Tibial nerve (tissue), 4 donors: ENCODE data around the gene PTTG1. TPM values are rescaled to one million over a fixed set of nuclear protein-coding genes. Genes with fewer than 3 reads are reported as not detected.

Source experiments
- DNase-seq, 2 donors: peaks; one replicate each; pipeline ENCODE4 v3.0.0-alpha.2; 2019; ENCODE audit warnings: low spot score in 2 of 2
- H3K27ac ChIP-seq, 4 donors: fragments of 200-600 bp; sonication (generic) in 3 of 4; one replicate each; pipeline ENCODE4 v1.5.1; 2017 to 2019; ENCODE audit warnings: mild to moderate bottlenecking in 1 of 4
- H3K27me3 ChIP-seq, 2 donors: fragments of 200-600 bp; sonication (generic) in 1 of 2; one replicate each; pipeline versions ENCODE4 v1.5.1 to v1.6.0; 2017 to 2019
- H3K36me3 ChIP-seq, 3 donors: fragments of 200-600 bp; sonication (generic); one replicate each; pipeline ENCODE4 v1.5.1; 2018 to 2019
- H3K4me1 ChIP-seq, 4 donors: fragments of 200-600 bp; sonication (generic) in 3 of 4; one replicate each; pipeline ENCODE4 v1.5.1; 2017 to 2019
- H3K4me3 ChIP-seq, 4 donors: fragments of 200-600 bp; sonication (generic) in 3 of 4; one replicate each; pipeline ENCODE4 v1.5.1; 2017 to 2019; ENCODE audit warnings: mild to moderate bottlenecking in 1 of 4, moderate library complexity in 1 of 4
- H3K9me3 ChIP-seq, 4 donors: fragments of 200-600 bp; sonication (generic) in 3 of 4; one replicate each; pipeline ENCODE4 v1.5.1; 2017 to 2019
- CTCF ChIP-seq, 5 experiments: fragments of 200-600 bp in 3 of 5; fragments of 450-650 bp in 2 of 5; sonication (generic) in 3 of 5; IDR thresholded peaks; one replicate each; pipeline ENCODE4 v1.5.1; 2016 to 2019; ENCODE audit warnings: antibody characterized with exemption in 5 of 5, mild to moderate bottlenecking in 3 of 5, moderate library complexity in 2 of 5
- EP300 ChIP-seq, 2 donors: sonication (generic); formaldehyde crosslinking; IDR thresholded peaks; one replicate each; pipeline ENCODE4 v1.6.1; 2017; ENCODE audit warnings: antibody characterized with exemption in 2 of 2, mild to moderate bottlenecking in 1 of 2
- POLR2A ChIP-seq, 2 donors: fragments of 450-650 bp; IDR thresholded peaks; one replicate each; pipeline ENCODE4 v1.6.1; 2017; ENCODE audit warnings: antibody characterized with exemption in 2 of 2, mild to moderate bottlenecking in 2 of 2, moderate library complexity in 2 of 2
- WGBS, 2 donors: methylation state at CpG; one replicate each; pipeline ENCODE4 v1.1.5; 2018; 5-methylcytosine and 5-hydroxymethylcytosine counted together
- total RNA-seq, 4 donors: library from RNA; depleted of rRNA; stranded (reverse); fragments of >200 nt; gene quantifications; one replicate each; pipeline ENCODE4 v1.1.0, GENCODE V29; 2016

The PTTG1 gene
- total RNA-seq, 4 donors from 2014 or later = 3.7 to 11.1 (median 6.8) TPM

- 79 to 84% methylated on average over 5 of the region's 5 CpGs for WGBS, 2 donors
Measured at GRCh38 chr5:160466116-160466515, 44.5 kb downstream of the PTTG1 start.

GRCh38 chr5:160466889-160467554, 45.4 kb downstream of the PTTG1 start:
- Histone ChIP-seq H3K9me3 (no peaks in the 10 kb centered on the region), H3K27me3 (no peaks in the 10 kb centered on the region), H3K36me3 (no peaks in the 10 kb centered on the region), H3K4me1 (peaks cover 0 to 45% (median 20%) of the 10 kb centered on the region in 4 donors), H3K27ac (peak overlapping the region in 2 of 4 donors; percentile 60 to 74), H3K4me3 (peak overlapping the region in 2 of 4 donors; percentile 40 to 45)
- TF ChIP-seq CTCF (IDR thresholded peaks at IDR 0.05) (no peak), POLR2A (IDR thresholded peaks at IDR 0.05) (no peak), EP300 (IDR thresholded peaks at IDR 0.05) (no peak)
- no peak for DNase-seq
- WGBS, 2 donors = 46 to 50% methylated on average over 9 of the region's 9 CpGs

More at GRCh38 chr5:160466116-160466515, 44.5 kb downstream of the PTTG1 start:
- TF ChIP-seq CTCF (IDR thresholded peaks at IDR 0.05) = no peak
- TF ChIP-seq EP300 (IDR thresholded peaks at IDR 0.05) = no peak
- TF ChIP-seq POLR2A (IDR thresholded peaks at IDR 0.05) = no peak
- Histone ChIP-seq H3K36me3 (no peaks in the 10 kb centered on the region), H3K9me3 (no peaks in the 10 kb centered on the region), H3K27me3 (no peaks in the 10 kb centered on the region), H3K27ac (no peak overlapping the region), H3K4me3 (no peak overlapping the region), H3K4me1 (peaks cover 0 to 38% (median 12%) of the 10 kb centered on the region in 4 donors)
- no peak for DNase-seq

DNA sequence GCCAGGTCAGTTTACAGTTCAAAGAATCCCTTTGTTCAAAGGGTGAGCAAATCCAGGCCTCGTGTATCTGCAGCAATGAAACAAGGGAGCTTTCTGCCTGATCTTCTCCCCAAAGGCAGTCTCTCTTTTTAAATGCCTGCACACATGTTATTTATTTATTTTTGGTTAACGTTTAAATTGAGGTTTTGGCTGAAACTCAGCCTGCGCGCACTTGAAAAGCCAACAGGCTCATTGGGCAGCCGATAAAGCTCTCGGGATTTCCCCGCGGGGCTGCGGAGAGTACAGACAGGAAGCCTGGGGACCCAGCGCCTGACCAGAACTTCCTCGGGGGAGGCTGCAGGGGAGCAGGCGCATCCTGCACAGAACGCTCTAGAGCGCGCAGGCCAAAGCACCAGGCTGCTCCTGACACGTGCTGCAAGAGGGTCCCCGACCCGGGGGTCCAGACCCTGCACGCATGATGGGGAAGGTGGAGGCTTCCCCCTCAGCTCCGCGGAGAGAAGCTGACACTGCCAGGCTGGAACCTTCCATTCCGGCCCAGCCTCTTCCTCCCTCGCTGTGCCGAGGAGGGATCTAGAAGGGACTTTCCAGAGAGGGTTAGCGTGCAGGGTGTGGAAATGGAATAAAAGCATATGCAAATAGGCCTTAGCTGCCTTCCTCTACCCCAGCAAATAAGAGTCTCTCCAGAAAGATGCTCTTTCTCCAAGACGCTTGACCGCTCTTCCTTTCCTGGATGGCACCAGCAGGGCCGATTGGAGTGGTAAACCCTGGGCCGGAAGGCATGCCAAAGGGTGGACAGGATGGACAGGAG, 46.1 kb downstream of the PTTG1 start:
- no peaks in the 10 kb centered on the region for H3K27me3 ChIP-seq
- H3K4me1 ChIP-seq = peaks cover 0 to 44% (median 23%) of the 10 kb centered on the region in 4 donors
- peak overlapping the region in 3 of 4 donors; percentile 60 to 74 (median 63) for H3K27ac ChIP-seq
- peak; percentile 32 to 44 for DNase-seq
- H3K36me3 ChIP-seq = no peaks in the 10 kb centered on the region
- H3K4me3 ChIP-seq = peak overlapping the region in 2 of 4 donors; percentile 40 to 45
- TF ChIP-seq POLR2A (IDR thresholded peaks at IDR 0.05) = no peak
- peak in 1 of 2 donors; percentile 16 for TF ChIP-seq EP300 (IDR thresholded peaks at IDR 0.05)
- H3K9me3 ChIP-seq = no peaks in the 10 kb centered on the region
- 35 to 36% methylated on average over 27 to 29 of the region's 29 CpGs for WGBS, 2 donors

GRCh38 chr5:160468363-160468975, 46.8 kb downstream of the PTTG1 start:
- Histone ChIP-seq H3K36me3 (no peaks in the 10 kb centered on the region), H3K9me3 (no peaks in the 10 kb centered on the region), H3K4me3 (peak overlapping the region in 2 of 4 donors; percentile 40 to 45), H3K27me3 (no peaks in the 10 kb centered on the region), H3K27ac (peak overlapping the region in 2 of 4 donors; percentile 60 to 74), H3K4me1 (peaks cover 0 to 44% (median 23%) of the 10 kb centered on the region in 4 donors)
- TF ChIP-seq EP300 (IDR thresholded peaks at IDR 0.05) (no peak), POLR2A (IDR thresholded peaks at IDR 0.05) (no peak), CTCF (IDR thresholded peaks at IDR 0.05) (no peak)
- WGBS, 2 donors = 66 to 73% methylated on average over 3 of the region's 3 CpGs
- DNase-seq = no peak
